WTC11 (cell line): ENCODE data around the gene DUSP9.

Experiments
- ATF1 ChIP-seq: sonication (generic); formaldehyde crosslinking; IDR thresholded peaks from 2 replicates; pipeline ENCODE4 v1.8.1; 2023; ENCODE audit warnings: mild to moderate bottlenecking, moderate library complexity, missing genetic modification reagents
- CBFB ChIP-seq: sonication (generic); formaldehyde crosslinking; IDR thresholded peaks from 2 replicates; pipeline ENCODE4 v1.8.1; 2022; ENCODE audit warnings: mild to moderate bottlenecking, low read depth, missing genetic modification reagents
- CREB1 ChIP-seq: sonication (generic); formaldehyde crosslinking; IDR thresholded peaks from 2 replicates; pipeline ENCODE4 v1.8.0; 2023; ENCODE audit warnings: mild to moderate bottlenecking, missing genetic modification reagents
- CTCF ChIP-seq: fragments of 200-600 bp; IDR thresholded peaks from 2 replicates; pipeline ENCODE4 v1.8.0; 2022; ENCODE audit warnings: antibody characterized with exemption
- FOXP1 ChIP-seq: sonication (generic); formaldehyde crosslinking; IDR thresholded peaks from 2 replicates; pipeline ENCODE4 v1.8.0; 2022; ENCODE audit warnings: missing genetic modification reagents, mild to moderate bottlenecking, moderate library complexity, borderline replicate concordance
- FOXP4 ChIP-seq: sonication (generic); formaldehyde crosslinking; IDR thresholded peaks from 2 replicates; pipeline ENCODE4 v1.8.0; 2022; ENCODE audit warnings: mild to moderate bottlenecking, missing genetic modification reagents
- HMGXB4 ChIP-seq: sonication (generic); formaldehyde crosslinking; IDR thresholded peaks from 2 replicates; pipeline ENCODE4 v1.8.1; 2023; ENCODE audit warnings: mild to moderate bottlenecking, moderate library complexity, missing genetic modification reagents
- IRF2 ChIP-seq: sonication (generic); formaldehyde crosslinking; IDR thresholded peaks from 2 replicates; pipeline ENCODE4 v1.8.0; 2022; ENCODE audit warnings: low read depth, missing genetic modification reagents, borderline replicate concordance
- JUN ChIP-seq: sonication (generic); formaldehyde crosslinking; IDR thresholded peaks from 2 replicates; pipeline ENCODE4 v1.8.0; 2023; ENCODE audit warnings: mild to moderate bottlenecking, missing genetic modification reagents
- PREB ChIP-seq: sonication (generic); formaldehyde crosslinking; IDR thresholded peaks from 2 replicates; pipeline ENCODE4 v1.8.1; 2022; ENCODE audit warnings: mild to moderate bottlenecking, missing genetic modification reagents, moderate library complexity, borderline replicate concordance
- SP1 ChIP-seq: sonication (generic); formaldehyde crosslinking; conservative IDR thresholded peaks from 2 replicates; pipeline ENCODE4 v1.8.1; 2022; ENCODE audit warnings: missing genetic modification reagents
- TEAD4 ChIP-seq: sonication (generic); formaldehyde crosslinking; IDR thresholded peaks from 2 replicates; pipeline ENCODE4 v1.8.0; 2022; ENCODE audit warnings: mild to moderate bottlenecking, missing genetic modification reagents
- USF2 ChIP-seq: sonication (generic); formaldehyde crosslinking; IDR thresholded peaks from 2 replicates; pipeline ENCODE4 v1.8.1; 2023; ENCODE audit warnings: mild to moderate bottlenecking, missing genetic modification reagents, moderate library complexity

- TF ChIP-seq CREB1 (CRISPR knock-in tag) (no peak), CTCF (no peak), PREB (CRISPR knock-in tag) (no peak), TEAD4 (CRISPR knock-in tag) (no peak), CBFB (CRISPR knock-in tag) (no peak), IRF2 (CRISPR knock-in tag) (no peak), SP1 (CRISPR knock-in tag) (no peak), FOXP1 (no peak), JUN (CRISPR knock-in tag) (no peak), HMGXB4 (CRISPR knock-in tag) (no peak), ATF1 (CRISPR knock-in tag) (no peak), FOXP4 (CRISPR knock-in tag) (no peak), USF2 (CRISPR knock-in tag) (no peak)
Measured at GRCh38 chrX:153645151-153645550, 1.9 kb upstream of the DUSP9 start.
